ENCODE measurements around the gene GNAO1.

DNA sequence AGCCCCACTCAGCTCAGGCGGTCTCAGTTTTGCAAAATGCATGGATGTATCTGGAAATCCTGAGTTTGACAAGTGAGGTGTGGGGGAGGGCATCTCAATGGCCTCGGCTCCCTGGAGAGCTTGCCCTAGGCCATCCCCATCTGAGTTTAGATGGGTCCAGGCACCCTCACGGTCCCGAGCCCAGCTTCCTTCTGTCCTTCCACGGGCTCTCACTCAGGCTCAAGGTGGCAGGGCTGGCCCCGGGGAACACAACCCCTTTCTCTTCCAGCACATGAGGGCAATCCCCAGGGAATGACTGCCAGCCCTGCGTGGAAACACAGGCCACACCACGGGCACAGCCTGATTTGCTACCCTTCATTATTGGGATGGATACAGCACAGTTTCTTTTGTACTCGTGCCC, 175.7 kb downstream of the GNAO1 start:
- TF ChIP-seq CTCF (conservative IDR thresholded peaks at IDR 0.05) (no peak), ZFX (IDR thresholded peaks at IDR 0.05) (no peak)
